NCI-H2196 treated with DMSO at 0.1 percent for 48 hours (cell line): ENCODE data around the gene NEMF.
"Not testable (repeated sequence)": the region's sequence is repeated elsewhere in the genome, so short reads cannot be mapped to it uniquely, and the experiment has no call there.

Experiments
- DNase-seq: peaks from one replicate; lab custom pipeline; 2025; ENCODE audit not compliant: unreplicated experiment; lab: John Stamatoyannopoulos, UW

The NEMF gene

GRCh38 chr14:49816844-49817243 is 35.7 kb downstream of the NEMF start:
- DNase-seq, result no peak

GRCh38 chr14:49816118-49816517 is 36.5 kb downstream of the NEMF start:
- DNase-seq, result not testable (repeated sequence)

DNA sequence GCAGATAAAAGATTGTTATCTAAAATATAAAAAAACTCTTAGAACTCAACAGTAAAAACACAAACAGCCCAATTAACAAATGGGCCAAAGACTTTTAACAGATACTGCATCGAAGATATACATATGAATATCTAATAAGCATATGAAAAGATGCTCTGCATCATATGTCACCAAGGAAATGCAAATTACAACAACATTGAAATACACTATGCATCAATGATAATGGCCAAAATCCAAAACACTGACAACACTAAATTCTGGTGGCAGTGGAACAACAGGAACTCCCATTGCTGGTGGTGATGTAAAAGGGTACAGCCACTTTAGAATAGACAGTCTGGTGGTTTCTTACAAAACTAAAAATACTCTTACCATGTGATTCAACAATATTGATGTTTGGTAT is 43.8 kb downstream of the NEMF start:
- DNase-seq, result no peak

GRCh38 chr14:49796025-49796424 is 56.6 kb downstream of the NEMF start:
- DNase-seq, result no peak

GRCh38 chr14:49792618-49793017 is 60.0 kb downstream of the NEMF start:
- no peak for DNase-seq

GRCh38 chr14:49786315-49786714 is 66.3 kb downstream of the NEMF start:
- DNase-seq, result no peak

DNA sequence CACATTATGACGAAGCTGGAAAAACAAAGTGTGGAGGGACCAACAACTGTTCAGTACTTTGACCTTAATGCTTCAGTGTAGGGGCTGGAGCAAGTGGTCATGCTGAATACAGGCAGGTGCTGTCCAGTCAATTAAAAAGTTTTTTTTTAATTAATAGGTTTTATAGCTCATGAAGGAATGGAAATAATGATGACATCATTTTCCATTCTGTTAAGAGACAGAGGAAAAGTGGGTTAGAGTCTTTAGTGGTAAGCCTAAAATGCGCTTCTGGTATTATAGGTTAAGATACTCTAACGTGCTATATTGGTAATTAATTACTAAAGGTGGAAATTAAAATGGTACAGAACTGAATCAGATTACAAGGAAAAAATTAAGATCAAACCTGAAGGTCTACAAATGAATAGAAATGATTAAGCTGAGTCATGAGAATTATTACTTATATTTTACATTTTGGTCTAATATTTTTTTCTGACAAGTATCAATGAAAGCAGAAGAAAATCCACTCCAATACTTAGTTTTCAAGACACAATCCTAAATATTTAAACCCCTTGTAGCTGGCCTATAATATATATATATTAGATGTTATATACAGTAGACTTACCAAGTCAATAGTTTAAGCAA is 69.1 kb downstream of the NEMF start:
- no peak for DNase-seq

DNA sequence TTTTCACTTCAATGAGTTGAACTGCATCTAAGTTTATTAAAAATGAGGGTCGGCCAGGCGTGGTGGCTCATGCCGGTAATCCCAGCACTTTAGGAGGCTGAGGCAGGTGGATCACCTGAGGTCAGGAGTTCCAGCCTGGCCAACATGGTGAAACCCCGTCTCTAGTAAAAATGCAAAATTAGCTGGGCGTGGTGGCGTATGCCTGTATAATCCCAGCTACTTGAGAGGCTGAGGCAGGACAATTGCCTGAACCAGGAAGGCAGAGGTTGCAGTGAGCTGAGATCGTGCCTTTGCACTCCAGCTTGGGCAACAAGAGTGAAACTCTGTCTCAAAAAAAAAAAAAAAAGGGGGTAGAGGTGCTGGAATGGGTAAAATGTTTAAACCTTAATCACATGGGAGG is 71.5 kb downstream of the NEMF start:
- DNase-seq, result not testable (repeated sequence)

DNA sequence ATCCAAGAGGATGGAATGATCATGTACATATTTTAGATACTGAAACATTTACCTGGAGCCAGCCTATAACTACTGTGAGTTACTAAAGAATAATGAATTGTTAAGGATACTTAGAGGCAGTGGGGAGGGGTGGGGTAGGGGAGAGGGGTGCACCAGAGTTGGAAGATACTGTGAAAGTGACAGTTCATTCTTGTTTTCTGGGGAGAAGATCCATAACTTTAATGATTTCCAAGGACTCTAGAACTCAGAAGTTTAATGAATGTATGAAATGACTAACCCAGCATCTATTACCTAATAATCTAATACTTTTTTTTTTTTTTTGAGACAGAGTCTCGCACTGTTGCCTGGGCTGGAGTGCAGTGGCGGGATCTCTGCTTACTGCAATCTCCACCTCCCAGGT is 74.2 kb downstream of the NEMF start:
- DNase-seq, result no peak

GRCh38 chr14:49774106-49774505 is 78.5 kb downstream of the NEMF start:
- no peak for DNase-seq

GRCh38 chr14:49771691-49772090 is 80.9 kb downstream of the NEMF start:
- DNase-seq, result not testable (repeated sequence)

DNA sequence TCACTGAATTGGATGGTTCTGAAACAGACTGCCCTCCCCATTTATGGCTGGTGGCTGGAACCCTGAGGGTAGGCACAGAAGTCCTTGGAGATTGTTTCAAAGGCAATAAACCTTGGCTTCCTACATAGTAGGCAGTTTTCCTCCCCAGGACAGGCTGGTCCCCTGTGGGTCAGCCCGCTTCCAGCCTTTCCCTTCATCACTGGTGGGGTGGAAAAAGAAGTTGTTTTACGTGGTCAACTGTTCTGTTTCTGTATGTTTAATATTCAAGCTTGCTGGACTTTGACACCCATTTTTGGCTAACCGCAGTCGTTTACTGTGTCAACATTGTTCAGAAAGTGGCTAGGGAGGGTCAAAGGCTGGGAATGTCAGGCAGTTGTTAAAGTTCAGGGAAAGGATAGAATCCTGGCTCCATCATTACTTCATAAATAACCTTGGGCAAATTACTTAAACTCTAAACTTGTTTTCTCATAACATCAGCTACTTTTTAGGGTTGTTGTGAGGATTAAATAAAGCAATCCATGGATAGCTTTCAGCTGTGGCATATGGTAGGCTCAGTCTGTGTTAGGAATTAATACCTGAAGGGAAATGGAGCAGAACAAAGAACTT is 82.3 kb downstream of the NEMF start:
- no peak for DNase-seq

DNA sequence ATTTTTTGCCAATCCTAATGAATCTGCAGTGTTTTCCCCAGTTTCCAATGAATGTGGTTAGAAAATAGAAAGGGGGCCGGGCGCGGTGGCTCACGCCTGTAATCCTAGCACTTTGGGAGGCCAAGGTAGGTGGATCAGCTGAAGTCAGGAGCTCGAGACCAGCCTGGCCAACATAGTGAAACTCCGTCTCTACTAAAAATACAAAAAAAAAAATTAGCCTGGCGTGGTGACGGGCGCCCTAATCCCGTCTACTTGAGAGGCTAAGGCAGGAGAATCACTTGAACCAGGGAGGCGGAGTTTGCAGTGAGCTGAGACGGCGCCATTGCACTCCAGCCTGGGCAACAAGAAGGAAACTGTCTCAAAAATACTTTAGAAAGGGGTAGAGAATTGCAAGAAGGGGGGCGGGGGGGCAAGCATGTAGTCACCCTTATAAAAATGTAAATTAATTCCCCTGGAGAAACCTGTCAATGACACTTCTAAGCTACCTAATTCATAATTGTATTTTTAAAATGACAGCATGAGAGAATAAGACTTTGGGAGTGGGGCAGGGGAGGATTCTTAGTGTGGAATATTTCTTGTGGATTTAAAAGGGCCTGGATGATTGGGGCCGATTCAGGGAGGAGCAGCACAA is 82.9 kb downstream of the NEMF start:
- no peak for DNase-seq

DNA sequence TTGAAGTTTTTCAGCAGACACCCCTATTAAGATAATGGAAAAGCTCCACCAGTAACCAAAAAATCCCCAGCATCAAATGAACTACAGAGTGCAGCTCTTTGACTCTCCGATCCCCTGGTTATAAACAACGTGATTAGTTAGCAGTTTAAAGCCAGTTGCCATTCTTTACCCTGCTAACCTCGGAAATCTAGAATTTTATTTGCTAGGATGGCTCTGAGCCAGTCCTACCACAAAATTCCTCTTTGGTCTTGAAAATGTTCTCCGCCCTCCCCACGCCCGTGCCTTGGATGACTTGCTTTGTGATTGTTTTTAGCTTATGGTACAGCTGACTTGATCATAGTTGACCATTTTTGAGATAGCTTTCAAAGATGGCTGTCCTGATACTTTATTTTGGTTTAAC is 83.4 kb downstream of the NEMF start:
- no peak for DNase-seq

GRCh38 chr14:49768301-49769121 is 84.1 kb downstream of the NEMF start:
- DNase-seq, result no peak

DNA sequence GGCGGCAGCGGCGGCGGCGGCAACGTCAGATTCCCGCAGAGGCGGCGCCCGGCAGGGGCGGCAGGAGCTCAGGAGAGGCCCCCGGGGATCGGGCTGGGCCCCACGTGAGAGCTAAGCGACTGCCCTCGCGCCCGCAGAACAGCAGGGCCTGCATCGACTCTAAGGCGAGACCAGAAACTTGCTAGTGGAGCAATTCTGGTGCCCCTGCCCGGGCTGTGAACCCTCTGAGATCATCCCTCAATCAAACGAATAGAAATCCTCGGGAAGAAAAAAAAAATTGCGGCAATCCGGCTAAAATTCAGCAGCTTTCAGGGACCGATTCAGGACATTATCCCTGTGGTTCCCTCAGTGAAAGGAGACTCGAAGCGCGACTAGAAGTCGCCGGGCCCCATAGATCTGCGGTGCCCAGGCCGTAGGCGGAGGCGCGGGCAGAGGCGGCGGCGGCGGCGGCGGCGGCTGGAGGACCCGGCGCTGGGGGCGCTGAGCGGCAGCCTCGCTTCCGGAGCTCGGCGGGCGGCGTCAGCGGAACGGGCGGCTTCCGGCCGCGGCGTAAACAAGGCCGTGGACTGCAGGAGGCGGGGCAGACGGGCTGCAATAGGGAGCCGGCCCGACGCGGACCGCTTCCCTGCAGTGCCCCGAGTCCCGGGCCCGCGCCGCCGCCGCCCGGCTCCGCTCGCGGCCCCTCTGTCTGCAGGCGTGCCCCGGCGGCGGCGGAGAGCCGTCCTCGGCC is 84.9 kb downstream of the NEMF start, which contains the start of gene KLHDC2:
TSS of gene KLHDC2 (plus strand) at position 583 of the 730 bp plus-strand sequence. CDS start 316 bp downstream, outside the sequence.
- peak; percentile 71 for DNase-seq

GRCh38 chr14:49767270-49767570 is 85.4 kb downstream of the NEMF start:
- DNase-seq, result no peak

GRCh38 chr14:49766839-49767238 is 85.7 kb downstream of the NEMF start:
- DNase-seq, result no peak

DNA sequence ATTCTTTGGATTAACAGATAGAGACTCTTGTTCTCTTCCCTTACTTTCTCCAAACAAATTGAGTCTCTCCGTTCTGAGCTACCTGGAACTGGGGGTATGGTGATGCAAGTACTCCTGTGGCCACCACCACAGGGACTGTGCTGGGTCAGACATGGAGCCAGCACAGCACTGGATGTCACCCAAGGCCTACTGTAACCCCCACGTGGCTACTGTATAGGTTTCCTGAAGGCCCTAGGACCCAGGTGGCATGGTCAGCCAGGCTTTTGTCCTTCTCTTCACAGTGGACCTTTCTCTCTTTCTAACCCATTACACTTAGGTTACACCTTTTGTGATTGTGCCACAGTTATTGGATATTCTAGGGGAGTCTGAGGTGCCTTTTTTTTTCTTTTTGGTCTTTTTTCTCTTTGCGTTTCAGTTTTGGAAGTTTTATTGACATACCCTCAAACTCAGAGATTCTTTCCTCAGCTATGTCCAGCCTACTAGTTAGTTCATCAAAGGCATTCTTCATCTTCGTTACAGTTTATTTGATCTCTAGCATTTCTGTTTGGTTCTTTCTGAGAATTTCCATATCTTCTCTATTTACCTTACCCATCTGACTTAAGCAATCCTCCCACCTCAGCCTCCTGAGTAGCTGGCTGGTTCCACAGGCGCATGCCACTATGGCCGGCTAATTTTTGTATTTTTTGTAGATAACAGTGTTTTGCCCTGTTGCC is 90.6 kb downstream of the NEMF start:
- DNase-seq, result no peak

DNA sequence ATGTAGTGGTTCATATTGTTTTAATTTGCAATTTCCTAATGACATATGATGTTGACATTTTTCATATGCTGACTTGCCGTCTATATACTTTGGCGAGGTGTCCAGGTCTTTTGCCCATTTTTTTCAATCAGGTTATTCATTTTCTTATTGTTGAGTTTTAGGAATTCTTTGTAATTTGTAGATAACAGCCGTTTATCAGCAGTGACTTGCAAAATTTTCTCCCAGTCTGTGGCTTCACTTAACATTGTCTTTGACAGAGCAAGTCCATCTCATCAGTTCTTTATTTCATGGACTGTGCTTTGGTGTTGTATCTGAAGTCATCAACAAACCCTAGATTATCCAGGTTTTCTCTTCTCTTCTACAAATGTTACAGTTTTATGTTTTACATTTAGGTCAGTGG is 97.2 kb downstream of the NEMF start:
- DNase-seq, result no peak
